ENCODE measurements around the gene ZNF511.

- TF ChIP-seq, protein P1, sequence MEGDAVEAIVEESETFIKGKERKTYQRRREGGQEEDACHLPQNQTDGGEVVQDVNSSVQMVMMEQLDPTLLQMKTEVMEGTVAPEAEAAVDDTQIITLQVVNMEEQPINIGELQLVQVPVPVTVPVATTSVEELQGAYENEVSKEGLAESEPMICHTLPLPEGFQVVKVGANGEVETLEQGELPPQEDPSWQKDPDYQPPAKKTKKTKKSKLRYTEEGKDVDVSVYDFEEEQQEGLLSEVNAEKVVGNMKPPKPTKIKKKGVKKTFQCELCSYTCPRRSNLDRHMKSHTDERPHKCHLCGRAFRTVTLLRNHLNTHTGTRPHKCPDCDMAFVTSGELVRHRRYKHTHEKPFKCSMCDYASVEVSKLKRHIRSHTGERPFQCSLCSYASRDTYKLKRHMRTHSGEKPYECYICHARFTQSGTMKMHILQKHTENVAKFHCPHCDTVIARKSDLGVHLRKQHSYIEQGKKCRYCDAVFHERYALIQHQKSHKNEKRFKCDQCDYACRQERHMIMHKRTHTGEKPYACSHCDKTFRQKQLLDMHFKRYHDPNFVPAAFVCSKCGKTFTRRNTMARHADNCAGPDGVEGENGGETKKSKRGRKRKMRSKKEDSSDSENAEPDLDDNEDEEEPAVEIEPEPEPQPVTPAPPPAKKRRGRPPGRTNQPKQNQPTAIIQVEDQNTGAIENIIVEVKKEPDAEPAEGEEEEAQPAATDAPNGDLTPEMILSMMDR (IDR thresholded peaks at IDR 0.05) = no peak
- no peak for TF ChIP-seq EZH2 (IDR thresholded peaks at IDR 0.05; ENCODE audit: borderline replicate concordance, insufficient read depth, low read depth, low read length, poor library complexity, severe bottlenecking)
Observed at GRCh38 chr10:133286366-133286765, 22.3 kb upstream of the ZNF511 start.
